HG03565 (cell line): ENCODE data around the gene METTL9.
A peak's percentile ranks its signal among the peaks of the same experiment; 100 is the strongest.
"Not testable (repeated sequence)": the region's sequence is repeated elsewhere in the genome, so short reads cannot be mapped to it uniquely, and the experiment has no call there.

Source experiments
- ATAC-seq: cut with Tn5 transposase; IDR thresholded peaks from one replicate; pipeline ENCODE4 v1.9.1; 2021; ENCODE audit warnings: mild to moderate bottlenecking, moderate library complexity; ENCODE audit not compliant: unreplicated experiment

The METTL9 gene

GRCh38 chr16:21573506-21573905 lies 25.9 kb upstream of the METTL9 start:
- ATAC-seq = not testable (repeated sequence)

DNA sequence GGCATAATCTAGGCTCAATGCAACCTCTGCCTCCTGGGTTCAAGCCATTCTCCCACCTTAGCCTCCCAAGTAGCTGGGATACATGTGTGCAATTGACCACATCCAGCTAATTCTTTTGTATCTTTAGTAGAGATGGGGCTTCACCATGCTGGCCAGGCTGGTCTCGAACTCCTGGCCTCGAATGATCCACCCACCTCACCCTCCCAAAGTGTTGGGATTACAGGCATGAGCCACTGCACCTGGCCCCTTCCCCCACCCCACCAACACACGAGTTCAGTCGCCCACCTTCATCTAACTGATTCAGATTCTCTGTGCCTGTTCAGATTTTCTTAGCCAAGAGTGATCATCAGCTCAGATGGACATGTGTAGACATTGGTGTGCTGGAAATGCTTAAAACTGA lies 25.0 kb upstream of the METTL9 start:
- no peak for ATAC-seq

GRCh38 chr16:21576323-21576722 lies 23.1 kb upstream of the METTL9 start:
- ATAC-seq = not testable (repeated sequence)

GRCh38 chr16:21577487-21577886 lies 21.9 kb upstream of the METTL9 start:
- ATAC-seq = not testable (repeated sequence)

- ATAC-seq = not testable (repeated sequence)
These were observed 21.1 kb upstream of the METTL9 start for GRCh38 chr16:21578311-21578710.

DNA sequence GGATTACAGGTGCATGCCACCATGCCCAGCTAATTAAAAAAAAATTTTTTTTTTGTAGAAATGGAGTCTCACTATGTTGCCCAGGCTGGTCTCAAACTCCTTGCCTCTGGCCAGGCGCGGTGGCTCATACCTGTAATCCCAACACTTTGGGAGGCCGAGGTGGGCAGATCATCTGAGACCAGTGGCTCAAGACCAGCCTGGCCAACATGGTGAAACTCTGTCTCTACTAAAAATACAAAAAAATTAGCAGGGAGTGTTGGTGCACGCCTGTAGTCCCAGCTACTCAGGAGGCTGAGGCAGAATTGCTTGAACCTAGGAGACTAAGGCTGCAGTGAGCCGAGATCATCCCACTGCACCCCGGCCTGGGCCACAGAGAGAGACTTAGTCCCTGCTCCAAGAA lies 19.2 kb upstream of the METTL9 start:
- ATAC-seq = not testable (repeated sequence)

GRCh38 chr16:21580807-21581206 lies 18.6 kb upstream of the METTL9 start:
- no peak for ATAC-seq

- ATAC-seq = no peak
These were observed 14.6 kb upstream of the METTL9 start for GRCh38 chr16:21584817-21585216.

- ATAC-seq = not testable (repeated sequence)
These were observed 10.8 kb upstream of the METTL9 start for GRCh38 chr16:21588593-21588992.

- ATAC-seq = no peak
These were observed 9.8 kb upstream of the METTL9 start for GRCh38 chr16:21589551-21589950.

DNA sequence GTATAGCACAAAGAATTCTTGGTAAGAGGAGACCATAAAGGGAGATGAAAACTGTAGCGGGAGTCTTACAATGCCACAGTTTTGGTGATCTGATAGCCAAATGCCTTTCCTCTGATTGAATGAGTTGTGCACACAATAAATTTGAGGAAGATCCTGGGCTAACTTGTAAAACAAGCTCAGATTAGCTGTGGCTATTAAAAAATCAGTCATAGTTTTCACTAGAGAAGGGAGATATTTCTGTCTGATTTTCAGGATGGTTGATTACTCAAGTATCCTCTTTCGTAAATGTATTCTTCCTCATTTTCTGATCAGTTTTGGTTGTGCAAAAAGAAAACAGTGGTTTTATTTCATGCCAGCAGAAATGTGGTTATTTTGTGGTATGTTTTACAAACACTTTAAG lies 9.1 kb upstream of the METTL9 start:
- no peak for ATAC-seq

GRCh38 chr16:21590796-21591195 lies 8.6 kb upstream of the METTL9 start:
- ATAC-seq = no peak

- no peak for ATAC-seq
These were observed 7.2 kb upstream of the METTL9 start for GRCh38 chr16:21592191-21592590.

GRCh38 chr16:21593530-21594289 lies 5.7 kb upstream of the METTL9 start:
- ATAC-seq = no peak

DNA sequence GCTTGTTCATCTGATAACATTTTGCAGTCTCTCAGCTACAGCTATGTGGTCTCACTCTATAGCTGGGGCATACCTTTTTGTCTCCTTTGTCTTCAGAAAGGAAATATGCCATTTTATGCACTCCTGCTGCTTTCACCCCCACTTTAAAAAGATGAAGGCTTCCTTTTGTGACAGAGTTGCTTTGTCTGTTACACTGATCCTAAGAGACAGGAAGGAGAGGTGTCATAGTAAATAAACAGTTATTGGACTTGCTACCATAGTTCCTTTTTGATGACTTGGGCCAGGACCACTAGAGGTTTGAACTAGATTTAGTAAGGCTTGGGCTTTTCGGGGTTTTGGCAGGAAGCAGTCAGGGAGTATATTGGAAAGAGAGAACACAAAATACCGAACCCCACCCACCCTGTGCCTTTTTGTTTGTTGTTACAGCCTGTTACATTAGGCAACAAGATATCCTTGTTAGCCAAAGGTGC lies 1.8 kb upstream of the METTL9 start:
- no peak for ATAC-seq

DNA sequence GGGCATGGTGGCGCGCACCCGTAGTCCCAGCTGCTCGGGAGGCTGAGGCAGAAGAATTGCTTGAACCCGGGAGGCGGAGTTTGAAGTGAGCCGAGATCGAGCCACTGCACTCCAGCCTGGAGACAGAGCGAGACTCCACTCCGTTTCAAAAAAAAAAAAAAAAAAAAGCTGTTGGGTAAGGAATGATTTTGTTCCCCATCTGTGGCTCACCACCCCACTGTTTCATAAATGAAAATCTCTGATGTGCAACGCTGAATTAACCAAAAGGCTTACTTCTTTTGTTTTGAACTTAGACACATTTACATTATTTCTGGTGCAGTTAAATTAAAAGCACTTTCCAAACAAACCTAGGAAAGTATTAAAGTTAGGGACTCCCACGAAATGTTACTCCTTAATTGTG lies 1.2 kb upstream of the METTL9 start:
- no peak for ATAC-seq

GRCh38 chr16:21598701-21599121 lies 666 bp upstream of the METTL9 start:
- ATAC-seq = no peak

GRCh38 chr16:21600031-21600773 lies 825 bp downstream of the METTL9 start:
- peak; percentile 23 for ATAC-seq

DNA sequence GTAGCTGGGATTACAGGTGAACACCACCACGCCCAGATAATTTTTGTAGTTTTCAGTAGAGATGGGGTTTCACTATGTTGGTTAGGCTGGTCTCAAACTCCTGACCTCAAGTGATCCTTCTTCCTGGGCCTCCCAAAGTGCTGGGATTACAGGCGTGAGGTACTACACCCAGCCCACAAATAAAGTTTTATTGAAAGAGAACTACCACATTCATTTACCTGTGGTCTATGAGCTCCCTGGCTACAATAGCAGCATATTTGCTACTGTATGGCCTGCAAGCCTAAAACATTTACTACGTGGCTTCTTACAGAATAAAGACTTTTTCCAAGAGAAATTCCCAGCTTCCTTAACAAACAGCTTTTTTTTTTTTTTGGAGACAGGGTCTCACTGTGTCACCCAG lies 3.4 kb downstream of the METTL9 start:
- ATAC-seq = no peak

DNA sequence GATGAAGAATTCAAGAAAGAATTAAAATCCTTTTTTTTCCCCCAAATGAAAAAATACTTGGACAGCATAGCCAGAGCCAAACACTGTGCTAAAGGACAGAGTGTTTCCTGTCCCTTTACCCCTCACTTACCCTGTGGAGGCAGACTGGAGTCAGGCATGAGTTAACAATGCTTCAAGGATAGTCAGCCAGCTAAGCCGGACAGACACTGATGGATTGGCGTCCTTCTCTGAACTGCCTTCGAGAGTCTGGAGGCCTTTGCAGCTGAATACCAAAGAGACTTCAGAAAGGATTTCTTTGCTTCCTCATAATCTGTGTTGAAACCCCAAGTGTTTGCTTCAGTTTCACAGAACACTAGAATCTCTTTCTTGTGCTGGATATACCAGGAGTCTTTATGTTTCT lies 4.6 kb downstream of the METTL9 start:
- no peak for ATAC-seq

- ATAC-seq = not testable (repeated sequence)
These were observed 6.5 kb downstream of the METTL9 start for GRCh38 chr16:21605848-21606247.
